HG02840 (cell line): ENCODE results near the gene ELP5.

Source experiments
- ATAC-seq: cut with Tn5 transposase; IDR thresholded peaks from one replicate; pipeline ENCODE4 v1.9.1; 2021; ENCODE audit warnings: mild to moderate bottlenecking, moderate library complexity, moderate number of reproducible peaks; ENCODE audit not compliant: unreplicated experiment, low FRiP score

ELP5 gene

DNA sequence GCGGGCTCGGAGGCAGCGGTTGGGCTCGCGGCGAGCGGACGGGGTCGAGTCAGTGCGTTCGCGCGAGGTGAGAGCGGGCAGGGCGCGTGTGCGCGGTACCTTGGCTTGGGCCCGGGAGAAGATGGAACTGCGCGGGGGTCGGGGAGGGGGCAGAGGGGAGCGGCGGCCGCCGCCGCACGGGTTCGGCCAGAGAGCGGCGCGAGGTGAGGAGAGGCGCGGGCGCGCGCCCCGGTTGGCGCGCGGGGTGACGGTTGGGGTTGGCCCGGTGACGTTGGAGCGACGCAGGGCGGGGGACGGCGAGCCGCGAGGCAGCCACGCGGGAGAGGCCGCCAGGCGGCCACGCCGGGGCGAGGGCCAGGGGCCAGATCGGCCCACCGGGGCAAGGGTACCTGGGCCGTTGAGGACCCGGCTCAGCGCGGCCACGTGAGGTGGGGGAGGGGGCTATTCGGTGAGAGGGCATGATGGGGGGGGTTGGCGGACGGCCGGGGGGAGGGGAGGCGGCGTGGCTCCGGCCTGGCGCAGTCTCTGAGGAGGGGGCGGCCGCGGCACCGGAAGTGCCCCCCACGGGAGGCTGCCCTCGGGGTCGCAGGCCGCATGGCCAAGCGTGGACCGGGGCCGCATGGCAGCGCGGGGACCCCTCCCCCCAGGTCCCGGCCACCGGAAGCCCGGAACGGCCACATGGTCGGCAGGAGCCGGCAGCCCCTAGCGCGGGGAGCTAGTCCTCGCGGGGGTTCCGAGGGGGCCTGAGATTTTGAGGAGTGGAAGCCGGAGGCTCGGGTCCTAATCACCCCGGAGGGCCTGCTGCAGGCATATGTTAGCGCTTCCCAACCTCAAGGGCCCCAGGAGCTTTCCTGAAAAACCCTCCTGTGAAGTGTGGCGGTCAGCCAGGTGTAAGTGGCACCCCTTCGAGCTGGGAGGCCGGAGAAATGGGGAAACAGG lies 55.9 kb downstream of the ELP5 start:
- no peak for ATAC-seq

DNA sequence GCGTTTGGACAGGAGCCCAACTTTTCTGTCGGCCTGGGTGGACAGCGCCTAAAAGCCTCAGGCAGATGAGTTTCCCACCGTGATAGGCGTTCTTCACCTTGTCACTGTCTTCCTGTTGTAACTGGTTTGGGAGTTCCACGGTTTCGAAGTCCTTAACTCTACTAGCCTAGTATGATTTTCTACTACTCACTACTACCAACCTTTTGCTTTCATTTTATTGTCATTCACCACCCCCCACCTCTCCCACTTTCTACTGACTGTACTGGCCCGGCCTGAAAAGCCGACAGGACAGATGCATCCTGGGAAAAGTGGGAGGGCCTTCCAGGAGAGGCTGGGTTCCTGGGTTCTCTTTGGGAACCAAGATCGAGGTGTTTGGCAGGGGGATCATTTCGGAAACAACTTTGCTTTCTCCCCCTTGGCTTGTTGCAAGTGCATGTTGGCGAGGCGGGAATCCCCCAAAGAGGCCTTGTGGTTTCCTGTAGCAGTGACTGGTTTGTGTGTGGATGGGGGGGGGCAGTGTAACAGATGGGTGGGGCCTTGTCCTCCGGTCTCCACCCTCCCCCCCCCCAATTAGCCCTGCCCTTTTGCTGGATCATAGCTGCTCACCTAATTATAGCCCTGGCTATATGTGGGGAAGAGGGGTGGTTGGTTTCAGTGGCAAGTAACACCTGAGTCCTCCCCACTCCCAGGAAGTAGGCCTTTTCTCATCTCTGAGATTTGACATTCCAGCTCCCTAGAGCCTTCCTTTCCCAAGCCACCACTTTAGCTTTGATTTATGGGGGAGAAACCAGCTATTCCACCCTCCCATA lies 56.8 kb downstream of the ELP5 start:
- no peak for ATAC-seq
